SIG-M5 treated with dmso at 0.1 percent for 504 hours (cell line): ENCODE data around the gene TUBB4A.

Experiments used
- DNase-seq: peaks from one replicate; lab custom pipeline; 2025; ENCODE audit not compliant: unreplicated experiment; lab: John Stamatoyannopoulos, UW

TUBB4A gene

DNA sequence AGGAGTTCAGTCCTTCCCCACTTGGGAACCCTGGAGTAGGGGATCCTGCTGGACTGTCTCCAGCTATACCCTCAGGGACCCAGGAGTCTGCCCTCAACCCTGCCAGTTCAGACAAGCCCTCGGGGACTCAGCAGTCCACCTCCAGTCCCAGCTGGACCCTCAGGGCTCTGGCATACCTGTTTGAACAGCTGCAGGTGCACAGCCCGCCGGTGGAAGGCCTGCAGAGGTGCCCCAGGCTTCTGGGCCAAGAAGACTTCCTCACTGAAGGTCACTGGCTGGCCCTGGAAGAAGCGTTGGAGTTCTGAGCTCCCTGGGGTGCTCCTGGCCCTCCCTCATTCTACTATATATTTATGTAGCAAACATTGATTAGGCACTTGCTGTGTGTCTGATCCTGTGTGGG, 29.4 kb downstream of the TUBB4A start:
- no peak for DNase-seq

DNA sequence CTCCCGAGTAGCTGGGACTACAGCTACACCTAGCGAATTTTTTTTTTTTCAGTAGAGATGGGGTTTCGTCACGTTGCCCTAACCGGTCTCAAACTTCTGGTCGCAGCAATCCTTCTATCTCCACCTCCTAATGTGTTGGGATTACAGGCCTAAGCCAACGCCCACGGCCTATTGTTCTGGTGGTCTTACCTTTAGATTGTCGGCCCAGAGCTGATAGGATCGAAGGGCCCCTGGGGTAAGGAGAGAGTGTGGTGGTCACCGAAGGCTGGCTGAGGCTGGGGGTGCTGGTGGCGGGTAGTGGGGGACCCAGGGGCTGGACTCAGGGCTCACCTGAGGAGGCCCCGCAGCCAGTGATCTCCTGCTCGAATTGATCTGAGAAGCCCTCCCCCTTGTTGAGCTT, 31.0 kb downstream of the TUBB4A start:
- DNase-seq, result no peak

DNA sequence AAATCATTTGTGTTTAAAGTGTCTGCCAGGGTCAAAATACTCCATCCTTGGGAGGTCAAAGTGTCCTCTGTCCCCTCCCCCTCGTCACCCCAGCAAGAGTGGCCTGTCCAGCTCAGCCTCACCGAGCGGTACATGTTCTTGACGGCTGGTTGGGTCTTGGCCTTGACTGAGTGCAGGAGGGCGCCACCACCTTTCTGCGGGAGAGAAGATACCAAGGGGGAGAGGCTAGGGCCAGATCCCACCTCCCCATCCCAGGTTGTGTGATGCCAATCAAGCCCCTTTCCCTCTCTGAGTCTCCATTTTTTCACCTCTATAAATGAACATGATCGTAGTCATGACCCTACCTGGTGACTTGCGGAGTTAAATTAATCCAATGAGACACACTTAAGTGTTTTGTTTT, 31.9 kb downstream of the TUBB4A start:
- no peak for DNase-seq

DNA sequence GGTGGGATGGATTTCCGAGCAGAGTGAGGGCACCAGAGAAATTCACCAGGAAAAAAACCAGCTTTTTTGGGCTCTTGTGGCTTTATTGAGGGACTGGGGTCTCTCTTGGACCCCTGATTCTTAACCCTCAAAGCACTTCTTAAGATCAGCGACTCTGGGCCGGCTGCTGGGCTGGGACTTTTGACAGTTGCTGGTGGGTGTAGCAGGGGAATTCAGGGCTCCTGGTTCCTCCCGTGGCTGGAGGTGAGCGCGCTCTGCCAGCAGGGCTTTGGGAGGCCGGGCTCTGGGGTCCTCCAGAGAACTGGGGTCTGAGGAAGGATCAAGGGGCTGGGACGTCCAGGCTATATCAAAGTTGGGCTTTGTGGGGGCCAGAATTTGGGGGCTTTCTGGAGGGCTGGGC, 34.7 kb downstream of the TUBB4A start:
- DNase-seq, result no peak

DNA sequence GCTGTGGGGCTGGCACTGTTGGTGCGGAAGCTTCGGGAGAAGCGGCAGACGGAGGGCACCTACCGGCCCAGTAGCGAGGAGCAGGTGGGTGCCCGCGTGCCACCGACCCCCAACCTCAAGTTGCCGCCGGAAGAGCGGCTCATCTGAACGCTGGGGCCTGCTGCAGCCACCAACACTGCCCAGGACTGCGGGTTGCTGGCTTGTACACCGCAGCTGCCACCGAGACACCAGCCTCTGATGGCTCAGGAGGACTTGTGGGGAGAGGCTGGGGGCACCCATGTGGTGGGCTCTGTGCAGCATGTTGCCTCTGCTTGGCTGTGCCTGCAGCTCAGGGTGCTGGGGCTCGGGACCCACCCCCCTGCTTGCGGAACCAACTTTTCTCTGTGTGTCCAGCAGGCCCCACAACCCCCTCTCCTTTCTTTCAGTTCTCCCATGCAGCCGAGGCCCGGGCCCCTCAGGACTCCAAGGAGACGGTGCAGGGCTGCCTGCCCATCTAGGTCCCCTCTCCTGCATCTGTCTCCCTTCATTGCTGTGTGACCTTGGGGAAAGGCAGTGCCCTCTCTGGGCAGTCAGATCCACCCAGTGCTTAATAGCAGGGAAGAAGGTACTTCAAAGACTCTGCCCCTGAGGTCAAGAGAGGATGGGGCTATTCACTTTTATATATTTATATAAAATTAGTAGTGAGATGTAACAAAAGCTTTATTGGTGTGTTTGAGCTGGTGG, 35.4 kb downstream of the TUBB4A start:
- no peak for DNase-seq

DNA sequence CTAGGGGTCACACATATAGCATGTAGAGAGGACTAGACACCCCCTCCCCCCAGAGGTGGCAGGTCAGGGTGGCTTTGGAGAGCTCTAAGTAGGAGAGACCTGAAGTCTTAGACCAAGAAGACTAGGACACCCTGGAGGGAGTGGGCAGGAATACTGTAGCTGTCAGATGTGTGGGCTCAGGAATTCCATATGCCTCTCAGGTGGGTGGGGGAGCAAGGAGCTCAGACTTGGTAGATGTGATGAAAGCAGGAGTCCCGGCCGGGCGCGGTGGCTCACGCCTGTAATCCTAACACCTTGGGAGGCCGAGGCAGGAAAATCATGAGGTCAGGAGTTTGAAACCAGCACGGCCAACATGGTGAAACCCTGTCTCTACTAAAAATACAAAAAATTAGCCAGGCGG, 36.4 kb downstream of the TUBB4A start:
- no peak for DNase-seq

DNA sequence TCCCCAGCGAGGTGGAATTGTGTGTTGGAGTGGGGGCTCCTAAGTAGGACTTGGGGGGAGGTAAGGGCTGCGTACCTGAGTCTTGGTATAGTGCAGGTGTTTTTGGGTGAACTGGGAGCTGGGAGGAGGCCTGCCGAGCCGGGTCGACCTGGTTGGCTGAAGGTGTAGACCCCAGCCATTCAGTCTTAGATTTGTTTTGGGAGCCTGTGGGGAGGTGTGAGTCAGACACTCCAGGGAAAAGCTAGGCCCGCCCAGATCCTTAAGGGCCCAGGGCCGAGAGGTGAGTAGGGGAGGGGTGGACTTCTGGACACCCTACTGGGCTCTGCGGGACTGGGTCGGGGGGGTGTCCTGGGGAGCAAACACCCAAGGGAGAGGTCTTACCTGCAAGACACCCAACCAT, 37.1 kb downstream of the TUBB4A start:
- no peak for DNase-seq

DNA sequence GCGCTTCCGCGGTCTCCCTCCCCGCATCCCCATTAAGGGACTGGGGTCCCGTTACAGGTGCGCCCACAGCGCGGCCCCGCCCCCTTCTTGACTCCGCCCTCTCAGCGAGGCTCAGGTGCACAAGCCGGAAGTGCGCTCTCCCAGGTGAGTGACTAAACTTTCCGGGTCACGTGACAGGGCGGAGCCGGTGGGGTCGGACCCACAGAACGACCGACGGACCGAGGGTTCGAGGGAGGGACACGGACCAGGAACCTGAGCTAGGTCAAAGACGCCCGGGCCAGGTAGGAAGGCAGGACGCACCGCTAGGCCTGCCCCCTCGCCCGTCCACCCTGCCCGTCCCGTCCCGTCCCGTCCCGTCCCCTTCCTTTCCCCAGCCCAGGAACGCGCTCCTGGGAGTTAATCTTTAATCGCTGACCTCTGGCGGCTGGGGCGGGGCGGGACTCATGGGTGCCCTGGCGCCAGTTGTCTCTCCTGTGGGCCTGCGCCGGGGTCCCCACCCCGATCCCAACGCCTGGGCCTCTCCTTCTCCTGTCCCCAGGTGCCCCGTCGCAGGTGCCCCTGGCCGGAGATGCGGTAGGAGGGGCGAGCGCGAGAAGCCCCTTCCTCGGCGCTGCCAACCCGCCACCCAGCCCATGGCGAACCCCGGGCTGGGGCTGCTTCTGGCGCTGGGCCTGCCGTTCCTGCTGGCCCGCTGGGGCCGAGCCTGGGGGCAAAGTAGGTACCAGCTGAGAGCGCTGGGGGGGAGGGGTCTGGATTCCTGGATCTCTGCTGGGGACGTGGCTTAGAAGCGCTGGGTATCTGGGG, 37.8 kb downstream of the TUBB4A start, which contains the start of gene CRB3:
Gene CRB3, plus strand, starts transcription at position 202 of the 804 bp plus-strand sequence. Its CDS starts 431 bp downstream, at position 633.
- no peak for DNase-seq

DNA sequence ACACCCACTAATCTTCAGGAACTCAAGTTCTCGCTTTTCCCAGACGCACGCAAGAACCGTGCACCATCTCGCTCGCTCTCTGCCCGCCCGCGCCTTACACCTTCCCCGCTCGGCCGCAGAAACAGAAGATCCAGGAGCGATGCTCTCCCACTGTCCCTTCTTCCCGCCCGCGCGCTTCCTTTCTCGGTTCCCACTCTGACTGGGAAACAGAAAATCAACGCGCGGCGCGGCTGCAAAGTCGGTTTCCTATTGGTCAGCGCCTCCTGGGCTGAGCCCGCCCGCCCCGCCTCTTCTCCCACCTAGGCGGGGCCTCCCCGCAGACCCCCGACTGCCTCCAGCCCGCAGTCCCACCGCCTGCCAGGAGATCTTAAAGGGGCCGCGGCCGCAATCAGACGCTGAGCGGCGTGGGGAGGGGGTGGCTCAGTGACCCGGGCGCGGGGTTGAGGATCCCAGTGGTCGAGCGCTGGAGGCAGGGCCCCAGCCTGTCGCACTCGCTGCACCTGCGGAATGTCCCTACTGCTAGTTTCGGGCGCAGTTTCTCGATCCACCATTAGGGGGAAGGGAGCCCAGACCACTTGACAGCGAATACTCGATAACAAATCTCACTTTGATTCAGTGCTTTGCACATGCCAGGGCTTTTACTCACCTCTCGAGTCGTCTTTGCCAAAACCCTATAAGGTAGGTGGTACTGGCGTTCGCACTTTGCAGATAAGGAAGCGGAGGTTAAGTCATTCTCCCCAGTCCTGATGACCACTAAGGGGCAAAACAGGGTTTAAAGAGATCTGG, 41.8 kb downstream of the TUBB4A start:
- peak; percentile 98 for DNase-seq

DNA sequence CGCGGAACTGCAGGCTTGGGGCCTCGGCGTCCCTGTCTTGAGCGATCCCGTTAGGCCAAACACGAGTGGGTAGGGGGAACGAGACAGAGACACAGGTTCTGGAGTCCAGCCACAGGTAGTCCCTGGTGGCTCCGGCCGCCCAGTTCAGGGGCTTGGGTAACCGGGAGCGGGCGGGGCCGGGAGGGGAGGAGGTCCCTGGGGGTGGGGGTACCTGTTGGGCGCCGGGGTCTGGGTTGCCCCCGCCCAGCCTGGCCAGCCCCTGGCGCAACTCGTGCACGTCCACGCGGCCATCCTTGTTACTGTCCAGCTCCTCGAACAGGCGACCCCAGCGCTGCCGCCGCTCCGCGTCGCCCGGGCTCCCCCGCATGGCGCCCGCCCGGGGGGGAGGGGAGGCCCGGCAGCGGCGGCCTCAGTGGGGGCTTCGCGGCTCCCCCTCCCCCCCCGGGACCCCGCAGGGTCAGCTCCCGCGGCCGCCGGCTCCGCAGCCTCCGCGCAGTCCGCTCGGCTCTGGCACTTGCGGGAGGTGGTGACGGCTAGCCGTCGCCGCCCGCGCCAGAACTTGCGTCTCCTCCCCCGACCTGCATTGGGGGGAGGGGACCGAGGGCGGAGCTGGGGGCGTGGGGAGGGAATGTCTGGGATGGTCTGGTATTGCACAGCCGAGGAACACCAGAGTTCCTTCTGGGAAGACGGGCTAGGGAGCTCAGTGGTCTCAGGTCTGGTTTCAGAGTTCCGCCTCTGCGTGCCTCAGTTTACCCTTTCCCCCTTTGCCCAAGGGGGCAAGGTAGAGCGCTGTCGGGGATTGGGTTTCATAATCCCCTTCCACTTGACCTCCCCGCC, 42.6 kb downstream of the TUBB4A start, which contains the start of gene SLC25A23:
Gene SLC25A23, minus strand, starts transcription at position 531 of the 837 bp plus-strand sequence. Its CDS starts 164 bp downstream, at position 367.
- peak; percentile 56 for DNase-seq

DNA sequence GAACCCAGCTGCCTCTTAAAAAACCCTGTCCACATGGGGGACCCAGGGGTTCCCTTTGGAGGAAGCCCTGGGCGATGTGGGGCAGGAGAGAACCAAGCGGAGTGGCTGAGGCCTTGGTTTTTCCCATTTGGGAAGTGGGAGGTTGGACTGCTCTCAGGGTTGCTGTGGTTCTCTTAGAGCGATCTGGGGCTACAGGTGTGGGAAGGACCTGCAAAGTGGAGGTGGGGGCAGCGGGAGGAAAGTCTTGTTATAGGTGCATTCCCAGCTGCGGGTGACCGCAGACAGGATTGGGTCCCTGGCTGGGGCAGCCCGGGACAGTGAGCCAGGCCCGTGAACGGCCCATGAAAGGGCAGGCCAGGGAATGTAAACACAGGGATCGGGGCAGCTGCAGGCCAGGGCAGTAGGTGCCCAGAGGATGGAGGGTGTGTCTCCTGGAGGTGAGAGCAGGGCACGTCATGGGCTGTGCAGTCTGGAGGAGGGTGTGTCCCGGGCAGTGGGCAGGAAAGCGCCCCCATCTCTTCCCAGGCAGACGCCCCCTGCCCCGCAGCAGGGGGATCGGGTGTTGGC, 43.3 kb downstream of the TUBB4A start:
- DNase-seq, result no peak

DNA sequence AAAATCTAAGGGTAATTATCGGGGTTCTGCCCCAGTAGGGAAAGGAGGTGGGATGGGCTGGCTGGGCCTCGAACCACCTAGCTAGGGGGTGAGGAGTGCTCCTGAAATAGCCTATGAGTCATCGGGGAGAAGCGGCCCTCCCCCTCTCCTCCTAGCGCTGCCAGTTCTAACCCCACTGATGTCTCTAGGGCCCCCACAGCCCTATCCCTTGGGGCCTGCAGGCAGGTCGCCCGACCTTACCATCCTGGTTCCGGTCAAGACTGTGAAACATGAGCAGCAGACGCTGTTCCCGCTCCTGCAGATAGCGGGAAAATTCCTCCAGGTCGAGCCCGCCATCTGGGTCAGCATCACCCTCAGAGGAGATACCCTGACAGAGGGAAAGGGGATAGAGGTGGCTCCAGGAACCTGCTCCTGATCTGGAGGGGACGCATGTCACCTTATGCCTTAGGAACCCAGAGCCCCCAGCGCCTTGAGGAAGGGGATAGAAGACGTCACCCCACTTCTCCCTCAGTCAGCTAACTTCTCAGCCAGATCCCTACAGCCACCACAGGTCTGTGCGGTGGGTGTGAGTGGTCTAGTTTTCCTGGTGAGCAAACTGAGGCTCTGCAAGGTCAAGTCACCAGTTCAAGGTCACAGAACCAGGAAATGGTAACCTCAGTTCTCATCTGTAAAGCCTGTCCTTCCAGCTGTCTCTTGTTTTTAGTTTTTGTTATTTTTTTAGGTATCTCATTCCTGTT, 44.0 kb downstream of the TUBB4A start:
- no peak for DNase-seq

DNA sequence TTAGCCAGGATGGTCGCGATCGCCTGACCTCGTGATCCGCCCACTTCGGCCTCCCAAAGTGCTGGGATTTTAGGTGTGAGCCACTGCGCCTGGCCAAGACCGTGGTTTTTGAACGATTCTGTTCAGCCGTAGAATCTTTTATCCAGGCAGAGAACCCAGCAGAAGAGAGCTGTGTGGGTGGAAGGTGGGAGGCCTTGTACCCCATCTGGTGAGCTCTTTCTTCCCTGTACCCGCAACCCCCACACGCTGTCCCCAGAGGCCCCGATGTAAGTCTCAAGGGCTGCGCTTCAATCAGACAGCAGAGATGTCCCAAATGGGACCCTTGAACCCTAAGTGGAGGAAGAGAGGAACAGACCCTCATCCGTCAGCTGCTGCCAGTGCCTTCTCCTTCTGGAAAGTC, 46.2 kb downstream of the TUBB4A start:
- no peak for DNase-seq

DNA sequence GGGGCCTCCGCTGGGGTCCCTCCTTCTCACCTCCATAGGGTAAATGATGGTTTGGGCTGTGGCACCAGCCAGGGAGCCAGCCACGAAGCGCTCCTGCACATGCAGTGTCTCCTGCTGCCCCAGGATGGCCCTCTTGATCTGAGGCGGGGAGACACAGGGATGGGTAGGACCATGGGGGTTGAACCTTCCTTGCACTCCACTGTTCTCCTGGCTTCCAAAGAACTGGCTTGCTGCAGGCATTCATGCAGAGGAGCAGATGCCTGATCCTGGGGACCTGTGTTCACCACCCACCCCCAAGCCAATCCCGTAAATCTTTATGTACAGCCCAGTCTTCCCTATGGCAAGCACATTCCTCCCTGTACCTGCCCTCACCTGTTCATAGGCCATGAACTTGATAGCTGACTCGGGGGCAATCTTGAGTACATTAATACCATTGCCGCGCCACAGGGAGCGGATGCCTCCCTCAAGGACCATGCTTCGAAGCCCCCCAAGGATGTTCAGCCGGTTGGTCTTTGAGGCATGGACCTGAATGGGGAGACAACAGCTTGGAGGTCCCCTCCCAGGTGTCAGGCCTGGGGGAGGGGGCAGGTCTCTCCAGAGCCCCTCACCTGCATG, 48.1 kb downstream of the TUBB4A start:
- DNase-seq, result no peak

DNA sequence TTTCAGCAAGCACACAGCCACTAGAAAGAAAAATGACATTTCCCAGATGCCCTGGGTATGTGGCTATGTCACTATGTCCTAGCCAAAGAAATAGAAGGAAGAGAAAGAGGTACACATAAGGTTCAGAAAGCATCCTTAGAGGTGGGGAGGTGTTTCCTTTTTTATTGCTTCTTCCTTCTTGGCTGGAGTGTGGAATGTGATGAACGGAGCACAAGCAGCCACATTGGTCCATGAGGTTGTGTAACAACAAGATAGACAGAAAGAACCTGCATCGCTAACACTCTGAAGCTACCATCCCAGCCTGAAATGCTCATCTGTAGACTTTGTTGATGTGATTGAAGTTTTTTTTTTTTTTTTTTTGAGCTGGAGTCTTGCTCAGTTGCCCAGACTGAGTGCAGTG, 49.2 kb downstream of the TUBB4A start:
- DNase-seq, result no peak

DNA sequence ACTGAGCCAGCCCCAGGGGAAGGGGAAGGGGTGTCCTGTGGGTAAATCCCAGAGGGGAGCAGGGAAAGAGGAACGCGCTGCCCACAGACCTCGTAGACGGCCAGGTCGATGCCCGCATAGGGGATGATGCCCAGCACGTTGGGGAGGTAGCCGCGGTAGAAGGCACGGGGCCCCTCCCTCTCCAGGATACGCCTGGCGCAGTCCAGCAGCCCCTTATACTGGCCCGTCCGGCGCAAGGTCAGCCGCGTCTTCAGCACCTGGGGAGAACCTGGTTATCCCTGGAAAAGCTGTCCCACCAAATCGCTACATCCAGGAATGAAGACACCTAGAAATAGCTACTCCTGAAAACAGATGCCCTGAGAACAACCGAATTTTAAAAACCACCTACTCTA, 49.9 kb downstream of the TUBB4A start:
- DNase-seq, result no peak

DNA sequence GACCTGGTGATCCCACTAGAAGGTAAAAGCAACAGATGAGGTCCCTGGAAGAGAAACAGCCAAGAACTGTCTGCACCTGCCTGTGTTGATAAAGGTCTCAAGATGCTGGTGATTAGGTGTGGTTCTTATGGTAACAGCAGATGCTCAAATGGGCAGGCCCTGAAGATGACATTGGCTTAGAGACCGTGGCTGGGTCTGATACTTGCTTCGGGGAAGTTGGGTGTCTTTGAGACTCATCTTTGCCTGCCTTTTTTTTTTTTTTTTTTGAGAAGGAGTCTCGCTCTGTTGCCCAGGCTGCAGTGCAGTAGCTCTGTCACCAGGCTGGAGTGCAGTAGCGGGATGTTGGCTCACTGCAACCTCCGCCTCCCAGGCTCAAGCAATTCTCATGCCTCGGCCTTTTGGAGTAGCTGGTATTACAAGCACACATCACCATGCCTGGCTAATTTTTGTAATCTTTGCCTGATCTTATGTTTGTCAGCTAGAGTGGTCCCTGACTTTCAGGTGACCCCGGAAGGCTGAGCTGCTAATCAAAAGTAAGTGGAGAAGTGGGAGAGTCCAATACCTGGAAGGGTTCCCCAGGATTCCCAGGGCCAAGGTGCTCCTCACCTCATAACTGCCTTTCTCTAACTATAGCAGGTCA, 50.4 kb downstream of the TUBB4A start:
- DNase-seq, result no peak

DNA sequence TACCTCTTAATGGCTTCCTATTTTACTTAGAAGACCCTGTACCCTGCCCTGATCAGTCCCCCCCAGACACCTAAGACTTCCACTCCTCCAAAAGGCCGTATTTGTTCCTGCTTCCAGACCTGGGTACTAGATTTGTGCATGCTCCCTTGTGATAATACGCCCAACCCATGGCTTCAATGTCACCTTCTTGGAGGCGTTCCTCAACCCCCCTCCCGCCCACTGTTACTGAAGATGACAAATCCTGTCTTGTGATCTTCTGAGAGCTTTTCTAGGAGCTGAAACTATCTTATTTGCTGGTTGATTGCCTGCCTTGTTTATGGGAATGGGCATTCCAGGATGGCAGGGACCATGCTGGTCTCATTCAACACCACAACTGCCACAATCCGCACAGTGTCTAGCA, 51.9 kb downstream of the TUBB4A start:
- no peak for DNase-seq

DNA sequence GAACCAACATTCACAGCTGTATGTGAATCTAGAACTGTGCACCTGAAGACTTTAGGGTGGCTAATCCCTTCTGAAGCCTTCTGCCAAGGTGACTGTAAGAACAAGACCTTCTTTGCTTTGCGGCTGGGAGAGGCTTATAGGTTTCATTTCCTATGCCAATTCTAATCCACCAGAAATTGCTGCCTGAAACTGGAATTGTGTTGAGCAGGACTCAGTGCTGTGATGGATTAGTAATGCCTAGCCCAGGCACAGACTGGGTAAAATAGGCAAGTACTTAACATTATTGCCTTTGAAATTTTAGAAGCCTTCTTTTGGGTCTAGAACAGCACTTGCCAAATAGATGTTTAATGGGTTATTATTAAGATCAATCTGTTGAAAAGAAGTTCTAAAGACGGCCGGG, 54.1 kb downstream of the TUBB4A start:
- DNase-seq, result no peak
